ENCODE measurements around the gene APBA3.

Gene APBA3

DNA sequence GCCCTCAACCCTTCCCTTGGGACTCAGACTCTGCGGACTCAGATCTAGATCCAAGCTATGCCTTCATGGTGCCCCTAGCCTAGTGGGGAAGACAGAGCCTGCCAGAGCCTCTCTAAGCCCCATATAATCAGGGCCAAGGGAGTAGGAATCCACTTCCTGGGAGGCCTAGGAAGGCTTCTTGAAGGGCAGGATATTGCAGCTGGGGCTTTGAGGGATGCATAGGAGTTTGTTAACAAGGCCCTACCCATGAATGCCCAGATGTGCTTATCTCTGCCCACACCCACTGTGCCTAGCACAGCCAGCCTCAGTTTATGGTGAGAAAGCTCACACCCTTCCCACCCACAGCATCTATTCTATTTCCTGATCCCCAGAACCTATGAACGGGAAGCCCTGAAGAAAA lies 11.3 kb downstream of the APBA3 start:
- no peaks in the 10 kb centered on the region for H3K9me3 ChIP-seq (ENCODE audit: control insufficient read depth in 1 of 2, low read length in 2 of 2)

DNA sequence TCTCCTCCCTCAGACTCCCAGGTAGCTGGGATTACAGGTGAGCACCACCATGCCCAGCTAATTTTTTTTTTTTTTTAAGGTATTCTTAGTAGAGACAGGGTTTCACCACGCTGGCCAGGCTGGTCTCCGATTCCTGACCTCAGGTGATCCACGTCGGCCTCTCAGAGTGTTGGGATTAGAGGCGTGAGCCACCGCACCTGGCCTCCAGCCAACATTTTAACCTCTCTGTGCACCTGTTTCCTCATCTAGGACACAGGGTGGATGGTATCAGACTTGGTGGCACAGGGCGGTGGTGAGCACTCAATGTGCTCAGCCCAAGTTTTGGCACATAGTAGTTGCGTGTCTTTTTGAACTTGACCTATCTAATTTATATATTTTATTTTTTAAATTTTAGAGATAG lies 12.5 kb downstream of the APBA3 start:
- Histone ChIP-seq H3K27me3 (ENCODE audit: control insufficient read depth in 1 of 2, insufficient read depth in 2 of 2, low read length in 2 of 2) (no peaks in the 10 kb centered on the region), H3K4me3 (ENCODE audit: low read depth in 1 of 2, low read length in 2 of 2) (no peak overlapping the region), H3K4me1 (ENCODE audit: control insufficient read depth in 1 of 2, insufficient read depth in 2 of 2, low read length in 2 of 2) (no peaks in the 10 kb centered on the region), H3K27ac (ENCODE audit: low read depth, low read length) (no peak overlapping the region), H3K9ac (ENCODE audit: low read depth in 1 of 2, low read length in 2 of 2) (no peak overlapping the region), H3K9me3 (ENCODE audit: control insufficient read depth in 1 of 2, low read length in 2 of 2) (no peaks in the 10 kb centered on the region), H3K36me3 (ENCODE audit: control insufficient read depth in 1 of 2, insufficient read depth in 2 of 2, low read length in 2 of 2) (peaks cover 18 to 57% of the 10 kb centered on the region in 2 donors)

More for the DNA sequence above, 11.3 kb downstream of the APBA3 start:
- Histone ChIP-seq H3K4me3 (ENCODE audit: low read depth in 1 of 2, low read length in 2 of 2) (no peak overlapping the region), H3K36me3 (ENCODE audit: control insufficient read depth in 1 of 2, insufficient read depth in 2 of 2, low read length in 2 of 2) (peaks cover 18 to 57% of the 10 kb centered on the region in 2 donors), H3K27ac (ENCODE audit: low read depth, low read length) (no peak overlapping the region), H3K27me3 (ENCODE audit: control insufficient read depth in 1 of 2, insufficient read depth in 2 of 2, low read length in 2 of 2) (no peaks in the 10 kb centered on the region), H3K9ac (ENCODE audit: low read depth in 1 of 2, low read length in 2 of 2) (no peak overlapping the region), H3K4me1 (ENCODE audit: control insufficient read depth in 1 of 2, insufficient read depth in 2 of 2, low read length in 2 of 2) (no peaks in the 10 kb centered on the region)

DNA sequence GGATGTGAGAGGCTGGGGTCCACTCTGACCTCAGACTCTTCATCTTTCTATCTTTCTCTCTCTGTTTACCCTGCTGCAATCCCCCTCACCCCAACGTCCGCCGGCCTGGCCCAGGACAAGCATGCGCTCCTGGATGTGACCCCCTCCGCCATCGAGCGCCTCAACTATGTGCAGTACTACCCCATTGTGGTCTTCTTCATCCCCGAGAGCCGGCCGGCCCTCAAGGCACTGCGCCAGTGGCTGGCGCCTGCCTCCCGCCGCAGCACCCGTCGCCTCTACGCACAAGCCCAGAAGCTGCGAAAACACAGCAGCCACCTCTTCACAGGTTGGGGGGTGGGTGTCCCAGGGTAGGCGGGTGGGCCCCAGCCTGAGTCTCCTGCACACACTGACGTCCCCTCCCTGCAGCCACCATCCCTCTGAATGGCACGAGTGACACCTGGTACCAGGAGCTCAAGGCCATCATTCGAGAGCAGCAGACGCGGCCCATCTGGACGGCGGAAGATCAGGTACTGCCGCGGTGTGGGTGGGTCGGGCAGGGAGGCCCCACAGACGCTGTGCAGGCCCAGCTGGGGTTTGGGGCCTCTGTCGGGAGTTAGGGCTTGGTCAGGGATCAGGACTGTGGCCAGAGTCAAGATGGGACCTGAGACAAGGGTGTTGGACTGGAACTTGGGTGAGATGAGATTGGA lies 15.0 kb downstream of the APBA3 start:
- no peak overlapping the region for H3K4me3 ChIP-seq (ENCODE audit: low read depth in 1 of 2, low read length in 2 of 2)
- H3K36me3 ChIP-seq (ENCODE audit: control insufficient read depth in 1 of 2, insufficient read depth in 2 of 2, low read length in 2 of 2) = peaks cover 16 to 59% of the 10 kb centered on the region in 2 donors
- H3K27me3 ChIP-seq (ENCODE audit: control insufficient read depth in 1 of 2, insufficient read depth in 2 of 2, low read length in 2 of 2) = no peaks in the 10 kb centered on the region
- no peaks in the 10 kb centered on the region for H3K4me1 ChIP-seq (ENCODE audit: control insufficient read depth in 1 of 2, insufficient read depth in 2 of 2, low read length in 2 of 2)
- no peaks in the 10 kb centered on the region for H3K9me3 ChIP-seq (ENCODE audit: control insufficient read depth in 1 of 2, low read length in 2 of 2)
- H3K9ac ChIP-seq (ENCODE audit: low read depth in 1 of 2, low read length in 2 of 2) = no peak overlapping the region
- no peak overlapping the region for H3K27ac ChIP-seq (ENCODE audit: low read depth, low read length)

DNA sequence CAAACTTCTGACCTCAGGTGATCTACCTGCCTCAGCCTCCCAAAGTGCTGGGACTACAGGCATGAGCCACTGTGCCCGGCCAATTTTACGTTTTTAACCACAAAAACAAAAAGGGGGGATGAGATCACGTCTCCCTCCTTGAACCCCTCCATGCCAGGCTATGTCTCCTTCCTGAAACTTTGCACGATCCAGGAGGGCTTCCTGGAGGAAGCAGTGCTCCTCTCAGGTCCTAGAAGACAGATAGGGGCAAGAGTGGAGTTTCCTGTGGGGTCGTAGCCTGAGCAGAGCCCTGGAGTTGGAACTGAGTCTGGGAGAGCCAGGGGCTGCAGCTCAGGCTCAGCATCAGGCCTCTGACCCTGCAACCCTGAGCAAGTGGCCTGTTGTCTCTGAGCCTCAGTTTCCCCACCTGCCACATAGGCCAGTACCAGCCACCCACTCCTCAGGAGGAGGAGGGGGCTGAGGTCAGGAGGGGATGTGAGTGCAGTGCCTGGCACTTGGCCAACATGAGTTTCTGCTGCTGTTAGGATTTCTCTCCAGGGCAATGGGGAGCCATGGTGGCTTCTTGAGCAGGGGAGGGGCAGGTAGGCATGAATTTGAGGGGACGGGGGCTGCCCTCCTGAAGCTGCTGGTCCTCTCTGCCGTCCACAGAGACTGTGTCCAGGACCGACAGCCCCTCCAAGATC lies 16.0 kb downstream of the APBA3 start:
- no peak overlapping the region for H3K27ac ChIP-seq (ENCODE audit: low read depth, low read length)
- H3K4me3 ChIP-seq (ENCODE audit: low read depth in 1 of 2, low read length in 2 of 2) = no peak overlapping the region
- no peaks in the 10 kb centered on the region for H3K9me3 ChIP-seq (ENCODE audit: control insufficient read depth in 1 of 2, low read length in 2 of 2)
- H3K36me3 ChIP-seq (ENCODE audit: control insufficient read depth in 1 of 2, insufficient read depth in 2 of 2, low read length in 2 of 2) = peaks cover 10 to 52% of the 10 kb centered on the region in 2 donors
- H3K27me3 ChIP-seq (ENCODE audit: control insufficient read depth in 1 of 2, insufficient read depth in 2 of 2, low read length in 2 of 2) = no peaks in the 10 kb centered on the region
- H3K4me1 ChIP-seq (ENCODE audit: control insufficient read depth in 1 of 2, insufficient read depth in 2 of 2, low read length in 2 of 2) = no peaks in the 10 kb centered on the region
- H3K9ac ChIP-seq (ENCODE audit: low read depth in 1 of 2, low read length in 2 of 2) = no peak overlapping the region

DNA sequence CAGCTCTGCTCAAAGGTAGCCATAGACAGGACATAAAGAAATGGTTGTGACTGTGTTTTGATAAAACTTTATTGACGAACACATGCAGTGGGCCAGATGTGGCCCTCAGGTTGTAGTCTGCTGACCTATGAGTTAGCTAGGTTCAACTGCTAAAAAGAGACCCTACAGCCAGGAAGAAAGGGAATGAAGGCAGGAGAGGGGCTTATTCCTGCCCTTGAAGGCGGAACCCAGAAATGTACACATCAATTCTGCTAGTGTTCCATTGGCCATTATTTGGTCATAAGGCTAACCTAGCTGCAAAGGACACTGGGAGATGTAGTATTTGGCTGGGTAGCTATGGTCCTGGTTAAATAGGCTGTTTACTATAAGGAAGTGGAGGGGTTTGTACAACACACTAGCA lies 18.0 kb downstream of the APBA3 start:
- Histone ChIP-seq H3K27ac (ENCODE audit: low read depth, low read length) (no peak overlapping the region), H3K36me3 (ENCODE audit: control insufficient read depth in 1 of 2, insufficient read depth in 2 of 2, low read length in 2 of 2) (peaks cover 0 to 43% of the 10 kb centered on the region in 2 donors), H3K27me3 (ENCODE audit: control insufficient read depth in 1 of 2, insufficient read depth in 2 of 2, low read length in 2 of 2) (no peaks in the 10 kb centered on the region), H3K9me3 (ENCODE audit: control insufficient read depth in 1 of 2, low read length in 2 of 2) (no peaks in the 10 kb centered on the region), H3K4me1 (ENCODE audit: control insufficient read depth in 1 of 2, insufficient read depth in 2 of 2, low read length in 2 of 2) (no peaks in the 10 kb centered on the region), H3K9ac (ENCODE audit: low read depth in 1 of 2, low read length in 2 of 2) (no peak overlapping the region), H3K4me3 (ENCODE audit: low read depth in 1 of 2, low read length in 2 of 2) (no peak overlapping the region)

DNA sequence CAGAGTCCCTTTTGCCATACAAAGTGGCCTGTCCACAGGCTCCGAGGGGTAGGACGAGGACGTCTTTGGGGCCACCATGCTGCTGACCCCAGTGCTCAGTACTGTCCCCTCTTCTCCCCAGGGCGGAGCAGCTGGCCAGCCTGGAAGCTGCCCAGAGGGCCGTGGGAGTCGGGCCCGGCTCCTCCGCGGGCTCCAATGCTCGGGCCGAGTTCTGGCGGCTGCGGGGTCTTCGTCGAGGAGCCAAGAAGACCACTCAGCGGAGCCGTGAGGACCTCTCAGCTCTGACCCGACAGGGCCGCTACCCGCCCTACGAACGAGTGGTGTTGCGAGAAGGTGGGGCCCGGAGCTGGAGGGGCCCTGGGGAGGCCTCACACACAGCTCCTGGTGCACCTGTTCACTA lies 21.1 kb downstream of the APBA3 start:
- no peak overlapping the region for H3K4me3 ChIP-seq (ENCODE audit: low read depth in 1 of 2, low read length in 2 of 2)
- H3K9ac ChIP-seq (ENCODE audit: low read depth in 1 of 2, low read length in 2 of 2) = no peak overlapping the region
- no peak overlapping the region for H3K27ac ChIP-seq (ENCODE audit: low read depth, low read length)
- no peaks in the 10 kb centered on the region for H3K9me3 ChIP-seq (ENCODE audit: control insufficient read depth in 1 of 2, low read length in 2 of 2)
- no peaks in the 10 kb centered on the region for H3K4me1 ChIP-seq (ENCODE audit: control insufficient read depth in 1 of 2, insufficient read depth in 2 of 2, low read length in 2 of 2)
- H3K36me3 ChIP-seq (ENCODE audit: control insufficient read depth in 1 of 2, insufficient read depth in 2 of 2, low read length in 2 of 2) = peaks cover 14 to 53% of the 10 kb centered on the region in 2 donors
- no peaks in the 10 kb centered on the region for H3K27me3 ChIP-seq (ENCODE audit: control insufficient read depth in 1 of 2, insufficient read depth in 2 of 2, low read length in 2 of 2)

DNA sequence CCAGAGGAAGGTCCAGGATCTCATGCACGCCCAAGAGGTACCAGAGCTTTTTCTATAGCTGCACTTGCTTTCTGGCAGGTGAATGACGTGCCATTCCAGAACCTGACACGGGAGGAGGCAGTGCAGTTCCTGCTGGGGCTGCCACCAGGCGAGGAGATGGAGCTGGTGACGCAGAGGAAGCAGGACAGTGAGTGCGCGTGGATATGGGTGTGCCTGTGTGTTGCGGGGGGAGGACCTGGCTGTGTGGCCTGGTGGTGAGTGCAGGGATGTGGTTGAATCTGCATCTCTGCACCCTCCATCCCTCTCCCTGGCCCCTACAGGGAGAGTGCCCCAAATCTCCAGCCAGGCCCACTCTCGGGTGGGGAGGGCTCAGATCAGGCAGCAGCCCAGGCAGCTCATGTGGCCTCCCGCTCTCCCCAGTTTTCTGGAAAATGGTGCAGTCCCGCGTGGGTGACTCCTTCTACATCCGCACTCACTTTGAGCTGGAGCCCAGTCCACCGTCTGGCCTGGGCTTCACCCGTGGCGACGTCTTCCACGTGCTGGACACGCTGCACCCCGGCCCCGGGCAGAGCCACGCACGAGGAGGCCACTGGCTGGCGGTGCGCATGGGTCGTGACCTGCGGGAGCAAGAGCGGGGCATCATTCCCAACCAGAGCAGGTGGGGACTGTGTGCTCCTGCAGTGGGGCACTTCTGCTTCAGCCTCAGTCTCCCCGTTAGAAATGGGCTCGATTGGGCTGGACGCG lies 22.8 kb downstream of the APBA3 start:
- H3K36me3 ChIP-seq (ENCODE audit: control insufficient read depth in 1 of 2, insufficient read depth in 2 of 2, low read length in 2 of 2) = peaks cover 22 to 61% of the 10 kb centered on the region in 2 donors
- H3K9me3 ChIP-seq (ENCODE audit: control insufficient read depth in 1 of 2, low read length in 2 of 2) = no peaks in the 10 kb centered on the region
- H3K27me3 ChIP-seq (ENCODE audit: control insufficient read depth in 1 of 2, insufficient read depth in 2 of 2, low read length in 2 of 2) = no peaks in the 10 kb centered on the region
- no peaks in the 10 kb centered on the region for H3K4me1 ChIP-seq (ENCODE audit: control insufficient read depth in 1 of 2, insufficient read depth in 2 of 2, low read length in 2 of 2)
- H3K4me3 ChIP-seq (ENCODE audit: low read depth in 1 of 2, low read length in 2 of 2) = no peak overlapping the region
- no peak overlapping the region for H3K27ac ChIP-seq (ENCODE audit: low read depth, low read length)
- no peak overlapping the region for H3K9ac ChIP-seq (ENCODE audit: low read depth in 1 of 2, low read length in 2 of 2)

DNA sequence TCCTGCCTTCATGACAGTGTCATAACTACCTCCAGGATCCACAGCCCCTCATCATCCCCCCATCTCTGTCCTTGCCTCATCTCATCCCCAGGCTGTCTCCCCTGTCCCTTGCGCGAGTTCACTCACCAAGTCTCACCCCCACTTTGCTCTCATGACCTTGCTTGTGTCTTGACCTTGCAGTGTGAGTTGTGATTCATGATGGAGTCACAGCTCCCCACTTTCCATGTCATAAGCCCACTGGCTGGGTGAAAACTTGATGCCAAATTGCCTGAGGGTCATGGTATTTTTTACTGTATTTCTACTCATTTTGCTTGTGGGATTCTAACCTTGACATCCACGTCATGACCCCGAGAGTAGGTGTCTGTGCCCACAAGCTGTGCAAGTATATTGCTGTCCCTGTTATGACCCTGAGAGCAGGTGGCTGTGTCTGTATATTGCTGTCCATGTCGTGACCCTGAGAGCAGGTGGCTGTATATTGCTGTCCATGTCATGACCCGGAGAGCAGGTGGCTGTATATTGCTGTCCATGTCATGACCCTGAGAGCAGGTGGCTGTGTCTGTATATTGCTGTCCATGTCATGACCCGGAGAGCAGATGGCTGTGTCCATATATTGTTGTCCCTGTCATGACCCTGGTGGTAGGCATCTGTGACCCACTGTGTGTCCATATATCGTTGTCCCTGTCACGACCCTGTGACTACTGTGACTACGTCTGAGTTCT lies 23.8 kb downstream of the APBA3 start:
- no peaks in the 10 kb centered on the region for H3K4me1 ChIP-seq (ENCODE audit: control insufficient read depth in 1 of 2, insufficient read depth in 2 of 2, low read length in 2 of 2)
- no peak overlapping the region for H3K27ac ChIP-seq (ENCODE audit: low read depth, low read length)
- no peaks in the 10 kb centered on the region for H3K27me3 ChIP-seq (ENCODE audit: control insufficient read depth in 1 of 2, insufficient read depth in 2 of 2, low read length in 2 of 2)
- H3K9ac ChIP-seq (ENCODE audit: low read depth in 1 of 2, low read length in 2 of 2) = no peak overlapping the region
- H3K9me3 ChIP-seq (ENCODE audit: control insufficient read depth in 1 of 2, low read length in 2 of 2) = no peaks in the 10 kb centered on the region
- peaks cover 25 to 62% of the 10 kb centered on the region in 2 donors for H3K36me3 ChIP-seq (ENCODE audit: control insufficient read depth in 1 of 2, insufficient read depth in 2 of 2, low read length in 2 of 2)
- H3K4me3 ChIP-seq (ENCODE audit: low read depth in 1 of 2, low read length in 2 of 2) = no peak overlapping the region

DNA sequence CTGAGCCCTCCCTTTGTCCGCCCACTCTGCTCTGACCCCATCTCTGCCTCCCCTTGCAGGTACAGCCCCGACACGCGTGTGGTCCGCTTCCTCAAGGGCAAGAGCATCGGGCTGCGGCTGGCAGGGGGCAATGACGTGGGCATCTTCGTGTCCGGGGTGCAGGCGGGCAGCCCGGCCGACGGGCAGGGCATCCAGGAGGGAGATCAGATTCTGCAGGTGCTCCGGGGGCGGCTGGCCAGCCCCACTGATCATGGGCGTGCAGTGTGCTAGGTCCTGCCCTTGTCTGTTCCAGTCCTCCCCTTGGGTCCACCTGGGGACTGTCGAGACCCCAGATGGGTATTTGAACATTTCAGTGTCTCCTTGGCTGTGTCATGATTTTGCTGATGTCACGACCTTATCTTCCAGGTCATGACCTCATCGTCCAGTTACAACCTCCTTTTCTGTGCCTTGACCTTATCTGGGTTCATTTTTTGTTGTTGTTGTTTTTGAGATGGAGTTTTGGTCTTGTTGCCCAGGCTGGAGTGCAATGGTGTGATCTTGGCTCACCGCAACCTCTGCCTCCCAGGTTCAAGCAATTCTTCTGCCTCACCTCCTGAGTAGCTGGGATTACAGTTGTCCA lies 25.3 kb downstream of the APBA3 start:
- no peaks in the 10 kb centered on the region for H3K9me3 ChIP-seq (ENCODE audit: control insufficient read depth in 1 of 2, low read length in 2 of 2)
- H3K27me3 ChIP-seq (ENCODE audit: control insufficient read depth in 1 of 2, insufficient read depth in 2 of 2, low read length in 2 of 2) = no peaks in the 10 kb centered on the region
- H3K36me3 ChIP-seq (ENCODE audit: control insufficient read depth in 1 of 2, insufficient read depth in 2 of 2, low read length in 2 of 2) = peaks cover 31 to 67% of the 10 kb centered on the region in 2 donors
- H3K4me3 ChIP-seq (ENCODE audit: low read depth in 1 of 2, low read length in 2 of 2) = no peak overlapping the region
- H3K4me1 ChIP-seq (ENCODE audit: control insufficient read depth in 1 of 2, insufficient read depth in 2 of 2, low read length in 2 of 2) = no peaks in the 10 kb centered on the region
- no peak overlapping the region for H3K9ac ChIP-seq (ENCODE audit: low read depth in 1 of 2, low read length in 2 of 2)
- H3K27ac ChIP-seq (ENCODE audit: low read depth, low read length) = no peak overlapping the region

Data from duodenal mucosa (tissue), 2 donors.